Nephron (organoid): ENCODE measurements around the gene CA6.
A peak's percentile ranks its signal among the peaks of the same experiment; 100 is the strongest.

Experiments used
- H3K27ac Mint-ChIP-seq, 3 experiments: 2 replicates each; pipeline ENCODE4 v1.8.0; 2020; ENCODE audit warnings: mixed read lengths in 3 of 3, mild to moderate bottlenecking in 2 of 3, moderate library complexity in 1 of 3
- H3K27me3 Mint-ChIP-seq: 2 replicates; pipeline ENCODE4 v1.8.0; 2021; ENCODE audit warnings: low read depth, mild to moderate bottlenecking, moderate library complexity, mixed read lengths
- H3K36me3 Mint-ChIP-seq: 2 replicates; pipeline ENCODE4 v1.8.0; 2020; ENCODE audit warnings: low read depth, mixed read lengths
- H3K4me1 Mint-ChIP-seq: 2 replicates; pipeline ENCODE4 v1.8.0; 2020; ENCODE audit warnings: mixed read lengths
- H3K4me3 Mint-ChIP-seq, 3 experiments: 2 replicates each; pipeline ENCODE4 v1.8.0; 2020; ENCODE audit warnings: mild to moderate bottlenecking in 3 of 3, mixed read lengths in 3 of 3, moderate library complexity in 2 of 3
- H3K9me3 Mint-ChIP-seq: 2 replicates; pipeline ENCODE4 v1.8.0; 2020; ENCODE audit warnings: mixed read lengths
- TF ChIP-seq, protein P1 (sequence below), 3 experiments: fragments of 200-600 bp; sonication (generic); IDR thresholded peaks; one replicate each; pipeline ENCODE4 v1.5.0; 2021; ENCODE audit warnings: antibody characterized with exemption in 3 of 3; ENCODE audit not compliant: unreplicated experiment in 3 of 3

Gene CA6

DNA sequence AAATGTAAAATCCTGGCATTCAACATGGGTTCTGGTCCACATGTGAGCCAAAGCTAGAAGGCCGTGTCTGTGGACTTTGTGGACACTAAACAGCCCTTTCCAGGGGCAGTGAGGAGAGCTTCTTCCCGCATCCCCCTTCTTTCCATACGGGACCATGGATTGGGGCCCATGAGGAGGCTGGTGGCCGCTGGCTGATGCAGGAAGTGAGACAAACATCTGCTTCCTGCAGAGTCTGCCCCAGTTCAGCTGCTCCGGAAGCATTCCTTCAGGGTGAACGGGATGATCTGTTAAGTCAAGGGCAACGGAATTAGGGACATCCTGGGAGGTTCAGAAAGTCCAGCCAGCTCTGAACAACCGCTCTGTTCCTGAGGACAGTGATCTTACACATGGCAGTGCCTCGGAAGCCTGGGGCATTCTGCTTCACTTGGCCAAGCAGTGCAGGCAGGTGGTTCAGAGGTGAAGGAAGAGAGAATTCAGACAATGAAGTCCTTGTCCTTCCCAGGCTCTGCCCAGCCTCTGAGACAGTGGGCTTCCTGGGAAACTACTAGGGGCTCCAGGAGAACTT is 1.5 kb downstream of the CA6 start:
- H3K36me3 Mint-ChIP-seq, result no peaks in the 10 kb centered on the region
- TF ChIP-seq, protein P1, sequence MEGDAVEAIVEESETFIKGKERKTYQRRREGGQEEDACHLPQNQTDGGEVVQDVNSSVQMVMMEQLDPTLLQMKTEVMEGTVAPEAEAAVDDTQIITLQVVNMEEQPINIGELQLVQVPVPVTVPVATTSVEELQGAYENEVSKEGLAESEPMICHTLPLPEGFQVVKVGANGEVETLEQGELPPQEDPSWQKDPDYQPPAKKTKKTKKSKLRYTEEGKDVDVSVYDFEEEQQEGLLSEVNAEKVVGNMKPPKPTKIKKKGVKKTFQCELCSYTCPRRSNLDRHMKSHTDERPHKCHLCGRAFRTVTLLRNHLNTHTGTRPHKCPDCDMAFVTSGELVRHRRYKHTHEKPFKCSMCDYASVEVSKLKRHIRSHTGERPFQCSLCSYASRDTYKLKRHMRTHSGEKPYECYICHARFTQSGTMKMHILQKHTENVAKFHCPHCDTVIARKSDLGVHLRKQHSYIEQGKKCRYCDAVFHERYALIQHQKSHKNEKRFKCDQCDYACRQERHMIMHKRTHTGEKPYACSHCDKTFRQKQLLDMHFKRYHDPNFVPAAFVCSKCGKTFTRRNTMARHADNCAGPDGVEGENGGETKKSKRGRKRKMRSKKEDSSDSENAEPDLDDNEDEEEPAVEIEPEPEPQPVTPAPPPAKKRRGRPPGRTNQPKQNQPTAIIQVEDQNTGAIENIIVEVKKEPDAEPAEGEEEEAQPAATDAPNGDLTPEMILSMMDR (IDR thresholded peaks at IDR 0.05; ENCODE audit: unreplicated experiment in 3 of 3), result no peak
- peaks cover 7% of the 10 kb centered on the region for H3K27me3 Mint-ChIP-seq
- H3K4me3 Mint-ChIP-seq, result no peak overlapping the region
- H3K4me1 Mint-ChIP-seq, result peaks cover 15% of the 10 kb centered on the region
- no peak overlapping the region for H3K27ac Mint-ChIP-seq
- H3K9me3 Mint-ChIP-seq, result no peaks in the 10 kb centered on the region

DNA sequence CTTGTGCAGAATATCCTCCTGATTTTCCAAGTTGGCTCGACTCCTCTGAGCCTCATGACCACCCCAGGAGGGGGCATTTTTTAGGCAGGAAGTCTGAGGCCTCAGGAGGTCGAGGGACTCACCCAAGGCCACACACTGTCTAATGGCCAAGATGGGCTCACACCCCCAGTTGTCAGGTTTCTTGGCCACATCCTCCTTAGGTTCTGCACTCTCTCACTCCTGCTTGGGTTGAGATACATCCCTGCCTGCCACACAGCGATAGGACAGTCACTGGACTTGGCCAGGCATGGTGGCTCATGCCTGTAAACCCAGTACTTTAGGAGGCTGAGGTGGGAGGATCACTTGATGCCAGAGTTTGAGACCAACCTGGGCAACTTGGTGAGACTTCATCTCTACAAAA is 4.6 kb downstream of the CA6 start:
- H3K27me3 Mint-ChIP-seq, result peaks cover 7% of the 10 kb centered on the region
- TF ChIP-seq, protein P1 (IDR thresholded peaks at IDR 0.05; ENCODE audit: unreplicated experiment in 3 of 3), result no peak
- H3K36me3 Mint-ChIP-seq, result no peaks in the 10 kb centered on the region
- no peaks in the 10 kb centered on the region for H3K9me3 Mint-ChIP-seq
- no peak overlapping the region for H3K4me3 Mint-ChIP-seq
- peaks cover 1% of the 10 kb centered on the region for H3K4me1 Mint-ChIP-seq
- H3K27ac Mint-ChIP-seq, result no peak overlapping the region

- Mint-ChIP-seq H3K9me3 (no peaks in the 10 kb centered on the region), H3K27ac (no peak overlapping the region), H3K27me3 (peaks cover 3% of the 10 kb centered on the region), H3K36me3 (no peaks in the 10 kb centered on the region), H3K4me1 (peaks cover 5% of the 10 kb centered on the region), H3K4me3 (no peak overlapping the region)
- TF ChIP-seq, protein P1 (IDR thresholded peaks at IDR 0.05; ENCODE audit: unreplicated experiment in 3 of 3), result no peak
These were observed 5.6 kb downstream of the CA6 start for GRCh38 chr1:8951231-8951630.

DNA sequence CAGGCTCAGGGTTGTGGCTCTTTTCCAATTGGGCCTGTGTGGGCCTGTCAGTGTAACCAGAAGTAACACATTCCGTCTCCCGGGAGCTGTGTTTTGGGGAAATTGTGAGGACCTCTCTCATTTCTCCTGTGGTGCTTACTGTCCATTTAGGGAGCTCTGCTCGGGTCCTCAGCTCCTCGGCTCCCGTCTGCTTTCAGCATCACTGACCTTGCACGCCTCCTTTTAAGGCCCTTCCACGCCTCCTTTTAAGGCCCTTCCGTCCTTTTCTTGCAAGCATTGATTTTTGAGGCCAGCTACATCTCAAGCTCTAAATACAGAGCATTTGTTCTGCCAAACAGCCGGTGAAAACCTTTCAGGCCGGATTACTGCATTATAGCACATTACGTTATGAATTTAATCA is 9.7 kb downstream of the CA6 start:
- peaks cover 5% of the 10 kb centered on the region for H3K4me1 Mint-ChIP-seq
- H3K36me3 Mint-ChIP-seq, result peaks cover 4% of the 10 kb centered on the region
- peak overlapping the region in 1 of 3 experiments; percentile 5 for H3K27ac Mint-ChIP-seq
- H3K4me3 Mint-ChIP-seq, result no peak overlapping the region
- TF ChIP-seq, protein P1 (IDR thresholded peaks at IDR 0.05; ENCODE audit: unreplicated experiment in 3 of 3), result no peak
- H3K27me3 Mint-ChIP-seq, result peaks cover 3% of the 10 kb centered on the region
- H3K9me3 Mint-ChIP-seq, result peaks cover 5% of the 10 kb centered on the region

- Mint-ChIP-seq H3K9me3 (peaks cover 11% of the 10 kb centered on the region), H3K27me3 (peaks cover 3% of the 10 kb centered on the region), H3K27ac (peak overlapping the region in 1 of 3 experiments; percentile 47), H3K4me3 (no peak overlapping the region), H3K36me3 (peaks cover 6% of the 10 kb centered on the region), H3K4me1 (peaks cover 5% of the 10 kb centered on the region)
- TF ChIP-seq, protein P1 (IDR thresholded peaks at IDR 0.05; ENCODE audit: unreplicated experiment in 3 of 3), result no peak
These were observed 11.0 kb downstream of the CA6 start for GRCh38 chr1:8956461-8957349.
